NCI-H2227 (cell line): ENCODE measurements around the gene AP1S2.

Experiments used
- DNase-seq: peaks from one replicate; lab custom pipeline; 2025; ENCODE audit not compliant: unreplicated experiment; lab: John Stamatoyannopoulos, UW

Gene AP1S2

DNA sequence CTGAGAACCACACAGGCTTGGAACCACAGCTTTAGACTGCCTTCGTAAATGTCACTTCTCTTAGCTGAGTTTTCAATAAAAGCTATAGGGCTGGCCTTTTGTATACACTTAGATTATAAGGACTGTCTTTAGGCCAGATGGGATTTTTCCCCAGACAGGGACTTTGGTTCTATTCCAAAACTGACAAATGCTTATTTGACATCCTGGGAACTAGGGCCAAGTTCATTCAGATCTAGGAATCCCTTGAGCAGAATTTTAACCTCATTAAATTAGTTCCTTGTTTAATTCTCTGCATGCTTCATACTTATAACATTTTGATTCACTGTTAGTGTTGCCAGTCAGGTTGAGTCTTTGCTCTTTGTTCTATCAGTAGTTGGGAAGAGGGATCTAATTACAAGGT lies 41.2 kb downstream of the AP1S2 start:
- DNase-seq, result no peak

DNA sequence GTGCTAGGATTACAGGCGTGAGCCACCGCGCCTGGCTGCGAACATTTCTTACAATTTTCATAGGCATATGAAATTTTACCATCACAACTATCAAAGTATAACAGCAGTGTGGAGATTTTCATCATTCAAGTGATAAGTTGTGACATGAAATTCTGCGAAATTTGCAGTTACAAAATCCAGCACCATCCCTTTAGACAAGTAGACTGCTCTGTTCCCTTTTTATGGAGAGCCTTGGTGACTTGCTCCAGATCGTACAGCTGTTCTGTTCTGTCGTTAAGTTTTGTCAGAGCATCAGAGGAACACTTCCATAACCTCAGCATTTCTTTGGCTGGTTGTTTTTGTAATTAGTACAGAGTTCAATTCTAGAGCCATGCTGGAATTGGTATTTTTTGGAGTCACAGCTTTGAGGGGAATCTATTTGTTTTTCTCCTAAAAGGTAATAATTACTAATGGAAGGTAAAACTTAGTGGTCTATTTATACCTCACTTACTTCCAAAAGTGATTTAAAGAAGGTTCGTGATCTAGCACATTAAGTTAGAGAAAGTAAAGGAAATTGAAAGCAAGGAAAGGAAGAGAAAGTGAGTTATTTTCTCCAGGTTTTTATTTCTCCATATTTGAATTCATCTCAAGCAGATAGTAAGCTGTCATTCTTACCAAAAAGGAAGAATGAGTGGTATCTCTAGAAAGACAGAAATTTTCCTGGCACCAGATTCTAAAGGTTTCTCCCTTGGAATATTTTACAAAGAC lies 42.2 kb downstream of the AP1S2 start:
- no peak for DNase-seq

DNA sequence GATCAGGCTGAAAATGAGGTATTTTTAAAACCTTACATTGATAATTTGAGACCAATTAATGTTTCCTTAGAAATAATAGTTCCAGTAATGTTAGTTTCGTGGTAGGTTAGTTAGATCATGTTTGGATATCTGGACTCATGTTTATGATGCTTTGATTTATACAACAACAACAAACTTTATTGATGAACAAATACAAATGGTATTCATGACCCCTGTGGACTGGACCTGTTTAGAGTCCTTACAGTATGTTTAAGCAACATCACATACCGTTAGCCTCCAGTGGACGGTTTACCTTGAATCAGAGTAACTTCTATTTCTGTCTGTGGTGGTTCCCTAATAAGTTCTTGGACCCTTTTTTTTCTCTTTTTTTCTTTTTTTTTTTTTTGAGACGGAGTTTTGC lies 46.4 kb downstream of the AP1S2 start:
- no peak for DNase-seq

DNA sequence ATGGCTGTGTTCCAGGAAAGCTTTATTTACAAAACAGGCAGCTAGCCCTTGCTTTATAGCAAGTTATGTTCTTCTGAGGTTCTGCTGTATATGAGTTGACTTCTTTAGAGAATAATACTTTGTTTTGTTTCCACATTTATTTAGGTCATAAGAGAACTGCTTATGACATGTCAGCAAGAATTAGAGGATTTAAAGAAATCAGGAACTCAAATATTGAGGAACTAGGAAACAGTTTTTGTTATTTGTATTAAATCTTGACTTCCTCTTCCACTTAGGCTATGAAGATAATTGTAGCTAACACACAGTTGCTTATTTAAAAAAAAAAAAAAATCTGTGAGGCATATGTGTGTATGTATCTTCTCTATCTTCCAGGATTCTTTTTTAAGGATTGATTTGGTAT lies 50.0 kb downstream of the AP1S2 start:
- no peak for DNase-seq

DNA sequence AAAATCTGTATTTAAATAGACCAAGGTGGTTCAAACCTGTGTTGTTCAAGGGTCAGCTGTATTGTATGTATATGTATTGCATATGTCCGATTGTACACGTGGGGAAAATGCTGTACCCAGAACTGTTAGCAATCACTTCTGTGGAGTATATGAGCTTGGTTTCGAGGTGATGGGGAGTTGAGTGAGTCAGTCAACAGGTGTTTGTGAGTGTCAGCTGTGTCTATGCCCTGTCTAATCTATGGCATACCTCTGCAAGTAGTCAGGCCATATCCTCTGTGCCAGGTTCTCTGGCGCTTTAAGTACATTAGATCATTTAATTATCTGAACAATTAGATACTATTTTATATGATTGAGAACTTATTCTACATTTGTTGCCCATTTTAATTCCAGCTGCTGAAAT lies 56.9 kb downstream of the AP1S2 start:
- DNase-seq, result no peak

DNA sequence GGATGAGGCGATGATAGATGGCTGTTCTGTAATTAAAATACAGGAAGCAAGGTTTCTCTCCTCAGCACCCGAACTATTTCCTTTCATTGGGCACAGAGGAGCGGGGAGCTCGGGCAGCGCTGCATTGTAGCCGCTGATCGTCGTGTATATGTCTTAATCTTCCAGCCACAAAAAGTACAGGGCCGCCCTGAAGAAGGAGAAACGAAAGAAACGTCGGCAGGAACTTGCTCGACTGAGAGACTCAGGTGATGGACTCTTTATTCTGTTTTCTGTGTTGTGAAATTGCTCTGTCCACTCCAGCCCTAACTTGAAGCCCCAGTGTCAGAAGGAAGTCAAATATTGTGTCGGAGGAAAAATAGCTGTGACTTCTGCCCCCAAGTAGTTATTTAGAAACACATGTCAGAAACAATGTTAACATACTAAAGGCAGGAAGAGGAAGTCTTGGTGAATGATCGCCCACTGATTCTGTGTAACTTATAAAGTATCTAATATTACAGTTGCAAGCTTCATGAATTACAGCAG lies 63.8 kb downstream of the AP1S2 start:
- DNase-seq, result peak; percentile 76

DNA sequence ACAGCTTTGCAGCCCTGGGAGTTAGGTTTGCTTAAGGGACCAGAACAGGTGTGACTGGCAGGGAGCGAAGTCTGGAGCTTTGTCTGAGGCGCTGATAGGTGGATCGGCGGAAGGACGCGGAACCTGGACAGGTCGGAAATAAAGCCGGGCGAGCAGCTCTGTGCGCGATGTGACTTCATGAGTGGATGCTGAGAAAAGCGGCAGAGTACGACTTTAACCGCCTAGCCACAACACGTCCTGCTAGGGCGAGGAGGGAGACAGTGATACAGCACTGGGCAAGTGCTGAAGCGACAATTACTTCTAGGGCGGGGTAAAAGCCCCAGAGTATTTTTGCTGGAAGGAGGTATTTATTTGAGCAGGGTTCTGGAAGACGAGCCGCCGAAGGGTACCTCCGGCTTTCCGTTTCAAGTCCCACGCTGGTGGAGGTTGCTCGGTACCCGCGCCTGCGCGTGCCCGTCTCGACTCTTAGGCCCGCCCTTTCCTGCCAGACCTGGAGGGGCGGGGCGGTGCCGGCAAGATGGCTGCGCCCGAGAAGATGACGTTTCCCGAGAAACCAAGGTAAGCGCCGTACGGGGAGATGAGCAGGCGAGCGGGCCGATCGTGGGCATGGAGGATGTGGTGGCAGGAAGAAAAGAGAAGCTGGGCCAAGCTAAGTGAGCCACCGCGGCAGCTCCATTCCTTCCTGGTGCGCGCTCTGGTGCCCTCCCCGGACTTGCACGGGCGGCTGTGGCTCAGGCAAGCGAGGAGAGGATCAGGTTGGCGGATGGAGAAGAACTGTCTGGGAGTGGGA lies 64.4 kb downstream of the AP1S2 start, which contains the start of gene ZRSR2:
Gene ZRSR2, plus strand, starts transcription at position 506 of the 790 bp plus-strand sequence. Its CDS starts 12 bp downstream, at position 518.
- peak; percentile 95 for DNase-seq

DNA sequence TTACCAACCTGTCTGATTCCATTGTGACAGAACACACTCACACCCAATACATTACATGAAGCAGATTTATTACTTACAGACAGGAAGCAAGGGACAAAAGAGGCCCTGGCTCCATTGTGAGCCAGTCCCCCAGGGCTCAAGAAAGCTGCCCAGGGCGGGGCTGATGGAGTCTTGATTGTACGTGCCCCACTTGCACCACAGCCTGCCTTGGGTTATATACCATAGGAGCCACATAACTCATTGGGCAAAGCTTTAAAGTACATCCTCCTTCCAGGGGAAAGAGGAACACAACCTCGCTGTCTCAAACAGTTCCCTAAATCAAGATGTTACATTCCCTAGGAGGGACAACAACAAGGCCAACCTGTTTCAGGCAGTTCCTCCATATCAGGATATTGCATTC lies 67.7 kb downstream of the AP1S2 start:
- DNase-seq, result no peak

DNA sequence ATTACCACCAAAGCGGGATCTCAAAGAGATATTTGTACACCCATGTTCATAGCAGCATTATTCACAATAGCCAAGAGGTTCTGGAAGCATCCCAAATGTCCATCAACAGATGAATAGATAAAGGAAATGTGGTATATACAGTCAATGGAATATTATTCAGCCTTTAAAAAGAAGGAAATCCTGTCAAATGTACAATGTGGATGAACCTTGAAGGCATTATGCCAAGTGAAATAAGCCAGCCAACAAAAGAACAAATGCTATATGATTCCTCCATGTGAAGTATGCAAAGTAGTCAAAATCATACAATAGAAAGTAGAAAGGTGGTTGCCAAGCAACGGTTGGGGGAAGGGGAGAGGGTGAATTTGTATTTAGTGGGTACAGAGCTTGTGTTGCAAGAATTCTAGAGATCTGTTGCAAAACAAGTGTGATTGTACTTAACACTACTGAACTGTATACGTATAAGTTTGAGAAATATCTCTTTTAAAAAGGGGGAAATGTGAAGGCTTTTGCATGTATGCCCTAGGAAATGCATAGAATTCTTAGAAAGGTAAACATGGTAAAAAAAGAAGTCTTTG lies 69.3 kb downstream of the AP1S2 start:
- no peak for DNase-seq

DNA sequence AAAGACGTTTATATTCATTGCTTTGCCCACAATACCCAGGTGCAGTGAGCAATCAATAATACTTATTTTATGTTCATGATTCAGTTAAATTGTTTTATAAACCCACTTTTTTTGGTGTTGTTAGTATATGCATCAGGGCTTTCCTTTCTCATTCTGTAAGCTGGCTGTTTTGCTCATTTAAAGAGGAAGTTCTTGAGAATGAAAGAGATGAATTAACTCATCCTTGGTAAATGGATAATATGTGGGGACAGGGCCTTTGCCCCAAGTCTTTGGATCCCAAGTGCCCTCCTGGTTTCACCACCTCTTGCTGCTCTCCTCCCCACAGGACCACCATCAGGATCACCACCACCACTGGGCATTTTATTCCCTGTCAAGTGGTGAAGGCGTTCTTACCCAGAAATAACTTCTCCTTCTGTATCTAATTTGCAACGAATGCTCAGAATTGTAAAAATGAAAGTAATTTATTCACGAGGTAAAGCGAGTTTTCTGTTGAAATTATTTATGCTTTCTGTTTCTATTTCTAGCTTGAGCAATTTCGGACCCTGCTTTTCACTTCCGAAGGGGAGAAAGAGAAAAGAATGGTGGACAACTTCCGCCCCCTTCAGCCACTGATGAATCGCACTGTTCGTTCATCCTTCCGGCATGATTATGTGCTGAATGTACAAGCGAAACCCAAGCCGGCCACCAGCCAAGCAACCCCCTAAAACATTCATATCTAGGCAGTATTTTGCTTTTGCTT lies 72.5 kb downstream of the AP1S2 start:
- DNase-seq, result no peak
